Measurements from ENCODE around the gene ACTN1. TPM values are rescaled to one million over a fixed set of nuclear protein-coding genes. Genes with fewer than 3 reads are reported as not detected.

ACTN1 gene
- total and polyA plus RNA-seq, 10 of the 15 experiments (the other 5 are each of a cell fraction or from before 2014, with no cell fraction given) = 0.14 to 39.4 (median 2.6) TPM

- TF ChIP-seq SKIL (IDR thresholded peaks at IDR 0.05; ENCODE audit: low read depth, poor library complexity, severe bottlenecking) = no peak
Observed at GRCh38 chr14:68986225-68986624, 7.1 kb upstream of the ACTN1 start (continued).

- no peak overlapping the region for H3K9ac ChIP-seq (ENCODE audit: control insufficient read depth, insufficient read depth, low read length)
- DNase-seq (ENCODE audit: low read depth, low spot score) (no peak), ATAC-seq (no peak), FAIRE-seq (no peak)
- POLR2A ChIA-PET = no interaction called here
- RAD21 ChIA-PET (ENCODE audit: unreplicated experiment) = no interaction called here
- no TSS peak for BruUV-seq (replicated peaks)
- no peaks in the 10 kb centered on the region for H4K20me1 ChIP-seq (ENCODE audit: control insufficient read depth, insufficient read depth)
- no peaks in the 10 kb centered on the region for H3K9me3 ChIP-seq (replicated peaks; ENCODE audit: control insufficient read depth, insufficient read depth, low read length)
- in situ Hi-C loops (cut with MboI) (no loop called here), intact Hi-C loops (cut with micrococcal nuclease; ENCODE audit: unreplicated experiment) (no loop called here)
- no peaks in the 10 kb centered on the region for H3K36me3 ChIP-seq (ENCODE audit: control insufficient read depth in 2 of 2, insufficient read depth in 2 of 2, low read length in 1 of 2)
- no peak overlapping the region for H3K27ac ChIP-seq (ENCODE audit: control insufficient read depth, insufficient read depth)
- no peak for TF ChIP-seq ATF7 (IDR thresholded peaks at IDR 0.05; ENCODE audit: low read depth)
- no peak for TF ChIP-seq MTA2 (IDR thresholded peaks at IDR 0.05; ENCODE audit: low read depth)
- TF ChIP-seq PRDM15 (CRISPR knock-in tag; IDR thresholded peaks at IDR 0.05) = no peak
- no peak for TF ChIP-seq MTA3 (IDR thresholded peaks at IDR 0.05; ENCODE audit: borderline replicate concordance, low read length)
- no peak for TF ChIP-seq RFX5 (IDR thresholded peaks at IDR 0.05; ENCODE audit: low read depth, low read length)
- no peak for TF ChIP-seq ASH2L (IDR thresholded peaks at IDR 0.05; ENCODE audit: borderline replicate concordance, low read depth)
- no peak for TF ChIP-seq PAX8 (IDR thresholded peaks at IDR 0.05)
- TF ChIP-seq ZNF24 (IDR thresholded peaks at IDR 0.05) = no peak
- TF ChIP-seq EP300 (IDR thresholded peaks at IDR 0.05; ENCODE audit: borderline replicate concordance in 1 of 2, control insufficient read depth in 1 of 2, low read depth in 2 of 2, low read length in 2 of 2) = no peak
- no peaks in the 10 kb centered on the region for H3K79me2 ChIP-seq (ENCODE audit: control insufficient read depth, insufficient read depth, low read length)
- 0% methylated on average over 1 of the region's 1 CpG for WGBS (ENCODE audit: insufficient coverage, insufficient replicate concordance, low lambda C conversion rate, missing lambda C conversion rate)
- CTCF ChIA-PET = interaction anchor here (1.1 kb wide), 1 partner anchor 17 kb away, joined by 3 read pairs; no protein-coding TSS in a partner anchor
- H2AFZ ChIP-seq (ENCODE audit: control insufficient read depth, low read depth, low read length) = no peak overlapping the region
- no peak overlapping the region for H3K4me2 ChIP-seq (ENCODE audit: control insufficient read depth, insufficient read depth)
- H3K4me3 ChIP-seq = no peak overlapping the region
- H3K27me3 ChIP-seq (replicated peaks in 1 of 2; ENCODE audit: control insufficient read depth in 2 of 2, insufficient read depth in 2 of 2, low read length in 1 of 2) = peaks cover 3 to 11% of the 10 kb centered on the region in 2 experiments; a peak in 3 of 4 replicates
- no peaks in the 10 kb centered on the region; the same call in 1 of the 2 replicates for H3K4me1 ChIP-seq (ENCODE audit: control insufficient read depth, insufficient read depth, low read length)
- SMC1A ChIA-PET (ENCODE audit: uncharacterized antibody, unreplicated experiment) = interaction anchor here (0.6 kb wide), 2 partner anchors 15 to 1409 kb away, joined by 3 to 4 read pairs; no protein-coding TSS in a partner anchor
Observed at GRCh38 chr14:68984686-68985085, 5.6 kb upstream of the ACTN1 start.

Data from GM12878 (cell line).